AML-193 (cell line): ENCODE results near the gene GNG7.
"Not testable (repeated sequence)": the region's sequence is repeated elsewhere in the genome, so short reads cannot be mapped to it uniquely, and the experiment has no call there.

ENCODE experiments used
- DNase-seq, 2 experiments: peaks; one replicate each; lab custom pipeline; 2025; lab: John Stamatoyannopoulos, UW

The GNG7 gene

DNA sequence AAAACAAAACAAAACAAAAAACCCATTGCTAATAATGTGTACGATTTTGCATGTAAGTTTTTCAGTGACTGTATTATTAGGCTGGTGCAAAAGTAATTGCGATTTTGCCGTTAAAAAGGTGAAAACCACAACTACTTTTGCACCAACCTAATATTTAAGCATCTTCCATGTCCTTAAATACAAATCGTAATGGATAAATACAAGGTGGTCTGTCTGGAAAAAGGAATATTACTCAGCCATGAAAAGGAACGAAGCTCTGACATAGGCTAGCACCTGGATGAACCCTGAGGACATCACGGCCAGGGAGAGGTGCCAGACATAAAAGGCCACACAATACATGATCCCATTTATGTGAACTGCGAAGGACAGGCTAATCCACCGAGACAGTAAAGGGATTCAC, 193.4 kb downstream of the GNG7 start:
- DNase-seq = no peak

- no peak for DNase-seq
Measured at GRCh38 chr19:2507109-2507508, 195.4 kb downstream of the GNG7 start.

DNA sequence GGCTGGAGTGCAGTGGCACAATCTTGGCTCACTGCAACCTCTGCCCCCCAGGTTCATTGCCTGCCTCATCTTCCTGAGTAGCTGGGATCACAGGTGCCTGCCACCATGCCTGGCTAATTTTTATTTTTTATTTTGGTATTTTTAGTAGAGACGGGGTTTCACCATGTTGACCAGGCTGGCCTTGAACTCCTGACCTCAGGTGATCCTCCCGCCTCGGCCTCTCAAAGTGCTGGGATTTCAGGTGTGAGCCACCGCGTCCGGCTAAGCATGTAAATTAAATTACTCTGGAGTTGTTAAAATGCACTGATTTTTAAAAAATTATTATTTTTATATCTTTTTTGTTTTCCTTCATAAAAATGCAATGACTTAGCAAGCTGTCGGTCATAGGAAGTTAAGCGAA, 195.8 kb downstream of the GNG7 start:
- not testable (repeated sequence) for DNase-seq

DNA sequence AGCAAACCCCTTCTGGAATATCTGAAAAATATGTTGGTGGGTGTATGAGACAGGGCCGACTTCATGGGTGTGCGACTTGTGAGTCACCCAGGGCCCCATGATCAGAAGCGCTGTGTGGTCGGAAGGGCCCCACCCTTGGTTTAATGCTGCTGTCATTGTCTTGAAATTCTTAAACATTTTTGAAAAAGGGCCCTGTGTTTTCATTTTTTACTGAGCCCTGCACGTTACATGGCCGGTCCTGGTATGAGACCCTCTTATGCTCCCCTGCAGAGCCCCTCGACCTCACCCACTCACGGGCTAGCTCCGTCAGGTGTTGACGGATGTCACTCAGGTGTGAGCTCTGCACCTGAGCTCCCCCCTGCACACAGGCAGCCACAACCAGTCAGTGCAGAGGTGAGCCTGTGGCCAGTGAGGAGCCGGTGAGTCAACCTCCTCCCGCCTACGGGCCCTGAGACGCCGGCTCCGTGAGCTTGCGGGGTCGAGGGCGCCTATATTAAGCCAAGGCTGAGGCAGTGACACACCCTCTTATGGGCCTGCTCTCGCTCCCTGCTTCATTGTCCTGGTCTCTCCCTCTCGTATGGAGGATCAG, 198.9 kb downstream of the GNG7 start:
- no peak for DNase-seq

DNA sequence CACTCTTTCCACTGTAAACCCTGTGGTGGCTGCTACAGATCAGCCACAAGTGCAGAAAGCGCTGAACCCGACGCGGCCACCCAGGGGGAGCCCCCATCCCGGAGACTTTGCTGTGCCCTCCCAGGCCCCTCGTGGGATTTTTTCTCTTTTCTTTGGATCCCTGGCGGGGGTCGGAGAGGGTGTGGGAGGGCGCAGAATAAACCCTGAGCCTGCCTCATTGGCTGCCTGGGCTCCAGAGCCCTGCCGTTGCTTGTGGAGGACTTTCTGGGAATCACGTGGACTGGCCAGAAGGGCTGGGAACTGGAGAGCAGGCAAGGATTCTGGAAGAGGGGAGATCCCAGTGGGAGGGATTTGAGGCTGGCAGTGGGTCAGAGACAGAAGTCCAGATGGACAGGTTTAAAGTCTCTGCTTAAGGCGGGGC, 201.6 kb downstream of the GNG7 start:
- DNase-seq = no peak

DNA sequence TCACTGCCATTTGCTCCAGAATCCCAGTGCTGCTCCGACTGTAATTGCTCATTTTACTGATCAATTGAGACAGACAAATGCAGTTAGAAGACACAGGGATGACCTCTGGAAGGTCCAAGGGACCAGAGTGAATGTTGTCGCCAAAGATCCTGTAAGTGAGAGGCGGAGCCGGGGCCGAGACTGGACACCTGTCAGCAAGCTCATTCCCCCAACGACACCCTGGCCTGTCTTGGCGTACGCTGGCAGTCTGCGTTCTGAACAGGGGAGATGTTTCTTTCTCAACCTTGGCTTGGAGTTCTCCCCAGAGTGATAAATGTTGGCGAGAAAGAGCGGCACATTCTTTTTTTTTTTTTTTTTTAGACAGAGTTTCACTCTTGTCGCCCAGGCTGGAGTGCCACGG, 202.3 kb downstream of the GNG7 start:
- no peak for DNase-seq

DNA sequence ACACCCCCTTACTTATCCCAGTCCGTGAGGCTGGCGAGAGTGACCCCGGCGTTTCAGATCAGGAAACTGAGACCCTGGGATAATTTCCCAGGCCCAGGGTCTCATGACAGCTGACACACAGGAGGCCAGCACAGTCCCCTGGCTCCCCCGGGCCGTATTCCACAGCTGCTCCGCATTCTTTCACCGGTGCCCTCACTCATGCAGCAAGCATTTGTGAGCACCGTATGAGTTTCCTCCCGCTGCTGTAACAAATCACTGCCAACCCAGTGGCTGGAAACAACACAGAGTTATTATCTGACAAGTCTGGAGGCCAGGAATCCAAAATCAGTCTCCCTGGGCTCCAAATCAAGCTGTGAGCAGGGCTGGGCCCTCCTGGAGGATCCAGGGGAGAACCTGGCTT, 205.3 kb downstream of the GNG7 start:
- DNase-seq = no peak

DNA sequence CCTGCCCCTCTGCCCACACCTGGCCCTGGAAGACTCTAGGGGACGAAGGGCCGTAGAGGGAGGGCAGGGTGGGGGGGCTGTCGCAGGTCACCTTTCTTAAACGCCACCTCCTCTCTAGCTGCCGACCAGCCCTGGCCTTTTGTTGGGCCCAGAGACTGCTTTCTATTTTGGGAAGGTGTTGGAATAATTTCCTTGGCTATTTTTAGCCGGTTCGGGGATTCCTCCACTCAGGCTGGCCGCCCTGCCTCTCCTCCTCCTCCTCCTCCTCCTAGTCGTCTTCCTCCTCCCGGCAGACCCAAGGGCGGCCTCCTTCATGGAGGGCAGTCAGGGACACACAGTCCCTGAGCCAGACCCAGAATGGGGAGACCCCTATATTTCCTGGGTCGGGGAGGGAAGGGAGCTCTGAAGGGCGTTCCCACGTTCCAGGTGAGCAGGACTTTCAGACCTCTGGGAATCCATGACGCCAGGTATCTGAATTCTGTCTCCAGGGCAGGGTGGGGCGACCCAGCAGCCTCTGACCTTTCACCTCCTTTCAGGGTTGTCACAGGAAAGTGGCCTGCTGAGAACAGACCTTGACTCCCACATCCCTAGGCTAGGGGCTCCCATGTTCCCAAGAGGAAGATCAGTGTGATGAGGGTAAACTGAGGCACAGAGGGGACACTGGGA, 206.7 kb downstream of the GNG7 start:
- no peak for DNase-seq

DNA sequence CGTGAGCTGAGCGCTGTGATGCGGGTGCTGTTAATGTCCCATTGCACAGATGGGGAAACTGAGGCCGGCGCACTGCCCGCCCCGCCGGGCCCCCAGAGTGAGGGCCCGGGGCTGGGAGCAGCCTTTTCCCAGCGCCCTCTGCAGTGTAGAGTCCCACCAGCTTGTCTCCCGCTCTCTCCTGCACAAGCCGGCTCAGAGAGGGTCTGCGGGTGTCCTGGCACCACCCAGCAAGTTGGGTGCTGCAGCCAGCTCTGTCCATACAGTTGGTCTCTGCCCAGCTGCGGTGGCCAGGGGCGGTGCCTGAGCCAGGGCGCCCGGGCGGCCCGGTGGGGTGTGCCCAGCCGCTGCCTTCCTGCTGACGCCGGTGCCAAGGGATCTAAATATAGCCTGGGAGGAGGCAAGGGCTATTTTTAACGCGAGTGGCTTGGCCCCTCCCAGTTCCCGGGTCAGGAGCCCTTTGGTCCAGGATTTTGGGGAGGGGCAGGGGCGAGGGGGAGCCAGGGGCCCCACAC, 207.3 kb downstream of the GNG7 start:
- DNase-seq = no peak

DNA sequence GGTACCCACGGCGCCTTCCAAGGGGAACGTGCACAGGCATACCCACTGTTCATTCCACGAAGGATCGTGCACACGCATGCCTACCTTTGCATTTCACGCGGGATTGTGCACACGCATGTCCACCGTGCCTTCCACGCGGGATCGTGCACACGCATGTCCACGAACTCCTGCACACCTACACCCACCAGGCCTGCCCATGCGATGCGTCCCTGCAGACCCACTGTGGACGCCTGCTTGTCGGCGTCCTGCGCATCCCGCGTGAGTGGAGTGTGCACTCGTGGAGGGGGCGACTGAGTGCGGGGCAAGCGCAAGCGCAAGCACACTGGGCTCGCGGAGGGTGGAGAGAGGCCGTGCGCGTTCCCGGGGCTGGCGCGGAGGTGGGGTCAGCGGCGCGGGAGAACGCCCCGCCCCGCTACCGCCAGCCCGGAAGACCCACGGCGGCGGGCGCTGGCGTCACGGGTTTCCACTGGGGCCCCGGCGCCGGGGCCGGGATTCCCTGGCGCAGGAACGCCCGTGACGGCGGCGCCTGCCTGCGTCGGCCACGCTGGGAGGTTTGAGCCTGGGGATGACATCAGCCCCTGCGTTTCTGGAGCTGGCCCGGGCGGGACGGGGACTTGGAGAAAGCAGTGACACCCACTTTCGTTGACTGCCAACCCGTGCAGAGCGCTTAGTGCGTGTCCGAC, 207.9 kb downstream of the GNG7 start:
- DNase-seq = peak in 1 of 2 experiments; percentile 5

DNA sequence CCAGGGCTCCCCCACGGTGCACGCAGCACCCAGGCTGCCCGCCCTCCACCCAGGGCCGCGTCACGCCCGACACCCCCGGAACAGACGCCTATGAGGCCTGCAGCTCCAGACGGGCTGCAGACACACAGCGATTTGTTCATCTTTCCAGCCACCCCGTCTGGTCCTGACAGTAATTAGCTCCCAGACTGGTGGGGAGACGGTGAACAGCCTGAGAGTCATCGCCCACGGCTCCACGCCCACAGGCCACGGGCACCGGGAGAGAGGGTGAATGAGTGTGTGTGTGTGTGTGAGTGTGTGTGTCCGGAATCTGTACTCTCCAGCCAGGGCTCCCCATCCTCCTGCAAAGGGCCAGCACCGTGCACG, 208.4 kb downstream of the GNG7 start:
- DNase-seq = no peak

- DNase-seq = not testable (repeated sequence)
Measured at GRCh38 chr19:2493448-2493847, 209.0 kb downstream of the GNG7 start.

GRCh38 chr19:2492870-2493269, 209.6 kb downstream of the GNG7 start:
- DNase-seq = no peak

GRCh38 chr19:2491130-2491801, 211.2 kb downstream of the GNG7 start:
- DNase-seq = no peak

GRCh38 chr19:2490659-2491058, 211.8 kb downstream of the GNG7 start:
- DNase-seq = no peak

GRCh38 chr19:2488942-2489731, 213.4 kb downstream of the GNG7 start:
- DNase-seq = no peak

DNA sequence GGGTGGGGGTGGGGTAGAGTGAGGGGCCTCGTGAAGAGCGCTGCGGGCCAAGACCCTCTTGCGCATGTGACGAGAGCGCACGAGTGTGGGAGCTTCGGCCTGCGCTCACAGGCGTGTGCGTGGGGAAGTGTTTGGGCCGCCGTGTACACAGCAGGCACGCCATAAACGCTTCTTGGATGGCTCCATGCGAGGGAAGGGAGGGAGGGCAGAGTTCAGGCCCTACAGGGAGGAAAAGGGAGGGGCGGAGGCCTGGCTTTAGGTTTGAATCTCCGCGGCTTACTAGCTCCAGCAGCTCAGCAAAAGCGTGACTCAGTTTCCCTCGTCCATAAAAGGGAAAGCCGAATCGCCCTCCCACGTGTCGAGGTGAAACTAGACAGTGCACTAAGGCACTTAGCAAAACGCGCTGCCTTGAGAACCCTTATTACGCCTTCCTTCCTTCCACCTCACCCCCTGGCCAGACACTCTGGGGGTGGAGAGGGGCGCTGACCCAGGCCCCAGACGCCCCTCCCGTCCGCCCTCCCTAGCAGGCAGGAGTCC, 214.0 kb downstream of the GNG7 start:
- DNase-seq = no peak

DNA sequence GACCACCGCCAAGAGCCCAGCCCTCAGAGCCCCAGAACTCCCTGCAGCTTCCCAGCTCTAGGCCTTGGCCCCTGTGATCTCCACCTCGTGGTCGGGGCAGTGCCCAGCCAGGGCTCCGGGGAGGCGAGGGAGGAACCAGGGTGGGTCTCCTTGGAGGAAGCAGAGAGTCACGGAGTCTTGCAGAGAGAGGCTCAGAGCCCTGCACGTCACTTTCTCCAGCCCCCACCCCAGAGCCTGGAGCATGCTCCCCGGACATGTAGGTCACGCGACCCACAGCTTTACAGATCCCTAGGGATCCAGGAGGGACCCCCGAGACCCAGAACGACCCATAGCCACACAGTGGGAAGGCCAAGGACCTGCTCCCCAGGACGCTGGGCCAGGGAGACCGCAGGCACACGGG, 214.7 kb downstream of the GNG7 start:
- DNase-seq = no peak

DNA sequence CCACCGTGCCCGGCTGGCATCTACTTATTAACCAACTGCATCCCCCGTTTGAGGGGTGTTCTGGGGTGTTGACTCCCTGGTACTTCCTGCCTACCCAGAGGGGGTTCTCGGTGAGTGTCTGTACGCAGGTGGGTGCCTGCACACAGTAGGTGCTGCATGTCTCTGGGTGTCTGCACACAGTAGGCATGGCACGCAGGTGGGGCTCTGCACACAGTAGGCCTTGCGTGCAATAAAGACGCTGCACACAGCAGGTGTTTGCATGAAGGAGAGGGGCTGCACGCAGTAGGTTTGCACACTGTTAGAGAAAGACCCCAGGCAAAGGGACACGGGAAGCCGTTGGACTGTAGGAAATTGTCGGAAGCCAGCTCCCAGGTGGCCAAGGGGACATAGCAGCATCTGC, 215.4 kb downstream of the GNG7 start:
- DNase-seq = no peak

DNA sequence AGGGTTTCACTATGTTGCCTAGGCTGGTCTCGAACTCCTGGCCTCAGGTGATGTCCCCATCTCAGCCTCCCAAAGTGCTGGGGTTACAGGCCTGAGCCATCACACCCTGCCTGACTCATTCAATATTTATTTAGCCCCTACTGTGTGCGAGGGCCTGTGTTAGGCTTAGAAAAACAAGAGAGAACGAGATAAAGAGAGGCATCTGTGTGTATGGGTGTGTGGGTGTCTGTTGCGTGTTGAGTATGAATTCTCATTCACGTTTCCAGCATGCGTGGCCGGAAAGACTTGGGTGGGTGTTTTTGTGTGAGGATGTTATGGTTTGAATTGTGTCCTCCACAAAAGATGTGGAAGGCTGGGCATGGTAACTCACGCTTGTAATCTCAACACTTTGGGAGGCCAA, 217.1 kb downstream of the GNG7 start:
- no peak for DNase-seq

DNA sequence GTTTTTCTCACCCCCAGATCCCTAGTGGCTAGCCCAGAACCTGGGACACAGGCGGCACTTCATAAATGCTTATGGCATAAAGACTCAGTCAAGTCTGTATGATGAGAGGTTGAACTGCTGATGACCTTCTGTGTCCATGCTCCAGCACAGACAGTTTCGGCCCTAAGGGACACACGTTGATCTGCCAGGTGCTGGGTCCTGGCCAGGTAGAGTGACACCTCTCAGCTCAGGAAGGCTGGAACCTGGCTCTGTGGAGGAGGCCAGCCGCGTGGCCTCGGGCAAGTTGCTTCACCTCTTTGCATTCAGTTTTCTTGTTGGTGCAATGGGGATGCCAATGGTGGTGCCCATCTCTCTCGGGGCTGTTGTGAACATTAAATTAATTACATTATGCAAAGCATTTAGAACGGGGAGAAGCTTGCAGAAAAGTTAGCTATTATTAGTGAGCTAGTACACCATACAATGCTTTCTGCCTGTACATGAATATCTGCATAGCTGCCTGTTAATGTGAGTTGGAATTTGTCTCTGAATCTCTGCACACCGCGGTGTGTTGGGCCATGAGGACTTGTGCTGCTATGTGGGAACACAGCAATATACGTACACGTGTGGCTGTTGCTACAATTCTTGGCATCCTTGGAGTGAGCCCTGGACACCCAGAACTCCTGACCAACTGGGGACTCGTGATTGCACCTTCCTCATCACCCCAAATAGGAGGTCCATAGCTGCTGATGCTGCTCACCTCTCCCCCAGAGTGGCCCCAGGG, 218.1 kb downstream of the GNG7 start:
- DNase-seq = no peak
